ENCODE data around the gene RFPL2.
"Not testable (repeated sequence)": the region's sequence is repeated elsewhere in the genome, so short reads cannot be mapped to it uniquely, and the experiment has no call there.

RFPL2 gene

GRCh38 chr22:32175115-32175514 is 29.8 kb downstream of the RFPL2 start:
- H4K5ac ChIP-seq (ENCODE audit: low read length) = no peak overlapping the region
- no CpG with 5 or more reads among the region's 11 CpGs for WGBS (ENCODE audit: extremely low coverage, insufficient coverage, low lambda C conversion rate)
- no peak overlapping the region for H3K9ac ChIP-seq (ENCODE audit: low read length)
- H3K4ac ChIP-seq (ENCODE audit: low read depth, low read length) = no peak overlapping the region
- H3K18ac ChIP-seq (ENCODE audit: low read length) = no peak overlapping the region
- no peaks in the 10 kb centered on the region for H3K36me3 ChIP-seq (ENCODE audit: control insufficient read depth, insufficient read depth, low read length)
- H2AK5ac ChIP-seq (ENCODE audit: low read length) = peak overlapping the region; percentile 35
- H3K79me2 ChIP-seq (ENCODE audit: control insufficient read depth, insufficient read depth, low read length) = no peaks in the 10 kb centered on the region
- H3K56ac ChIP-seq (ENCODE audit: low read length) = peak overlapping the region; percentile 76
- no peak overlapping the region for H3K23ac ChIP-seq (ENCODE audit: low read length)
- H3K79me1 ChIP-seq (ENCODE audit: low read length) = no peaks in the 10 kb centered on the region
- H3K4me1 ChIP-seq (ENCODE audit: control insufficient read depth, low read depth, low read length) = peaks cover 3% of the 10 kb centered on the region
- no peak overlapping the region for H2BK15ac ChIP-seq (replicated peaks; ENCODE audit: low read depth)
- H3K4me3 ChIP-seq (ENCODE audit: low read length) = no peak overlapping the region
- no peaks in the 10 kb centered on the region for H3K27me3 ChIP-seq (ENCODE audit: insufficient read depth, low read length, poor library complexity)
- no peak for DNase-seq
- H3K4me2 ChIP-seq (ENCODE audit: low read length) = no peak overlapping the region
- H3K27ac ChIP-seq (ENCODE audit: low read depth, low read length) = no peak overlapping the region
- no peak overlapping the region for H2BK5ac ChIP-seq (ENCODE audit: low read length)
- H2BK120ac ChIP-seq (ENCODE audit: low read depth, low read length) = no peak overlapping the region
- no peak overlapping the region for H4K8ac ChIP-seq (ENCODE audit: low read depth, low read length)

DNA sequence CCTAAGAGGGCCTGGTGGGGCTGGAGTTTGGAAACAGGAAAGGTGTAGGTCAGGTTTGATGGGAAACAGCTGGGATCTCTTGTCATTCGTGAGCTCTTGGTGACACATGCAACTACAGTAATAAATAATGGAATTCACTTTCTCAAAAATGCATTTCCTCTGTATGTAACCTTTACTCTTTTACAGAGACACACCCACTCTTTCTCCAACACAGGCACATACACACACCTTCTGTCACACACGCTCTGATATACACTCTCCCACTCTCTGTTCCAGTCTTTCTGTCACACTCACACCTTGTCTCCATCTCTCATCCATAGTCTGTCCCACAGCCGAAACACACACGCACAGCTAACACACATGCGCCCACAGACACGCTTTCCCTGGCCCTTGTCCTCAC is 39.2 kb downstream of the RFPL2 start:
- WGBS (ENCODE audit: extremely low coverage, insufficient coverage, low lambda C conversion rate) = no CpG with 5 or more reads among the region's 6 CpGs
- DNase-seq = no peak
- no peak overlapping the region for H3K4ac ChIP-seq (ENCODE audit: low read depth, low read length)

DNA sequence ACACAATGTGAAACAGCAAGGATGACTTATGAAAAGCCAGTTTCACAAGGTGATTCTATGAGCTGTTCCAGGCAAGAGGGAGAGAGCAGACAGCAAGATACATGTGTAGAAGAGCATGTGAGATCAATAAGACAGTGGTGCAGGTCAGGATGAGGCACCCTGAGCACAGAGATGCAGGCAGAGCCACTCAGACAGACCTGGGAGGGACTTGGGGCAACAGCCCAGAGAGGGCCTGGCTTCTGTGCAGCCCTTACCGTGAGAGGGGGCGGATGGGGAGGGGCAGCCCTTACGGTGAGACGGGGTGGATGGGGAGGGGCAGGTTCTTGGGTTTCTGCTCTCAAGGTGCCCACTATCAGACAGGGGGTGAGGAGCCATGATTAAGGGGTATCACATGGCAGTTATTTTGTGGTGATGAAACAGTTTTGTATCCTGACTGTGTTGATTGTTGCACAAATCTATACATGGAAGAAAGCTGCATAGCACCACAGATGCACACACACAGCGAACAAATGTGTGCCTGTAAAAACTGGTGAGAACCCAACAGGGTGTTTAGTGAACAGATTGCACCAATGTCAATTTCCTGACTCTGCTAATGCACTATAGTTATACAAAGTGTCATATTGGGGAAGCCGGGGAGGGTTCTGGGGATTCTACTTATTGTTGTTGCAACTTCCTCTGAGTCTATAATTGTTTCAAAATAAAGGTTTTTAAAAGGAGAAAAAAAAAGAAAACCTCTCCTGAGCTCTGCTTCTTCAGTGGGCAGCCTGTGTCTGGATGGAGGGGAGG is 40.6 kb downstream of the RFPL2 start:
- Histone ChIP-seq H2AK5ac (ENCODE audit: low read length) (no peak overlapping the region), H3K4me1 (ENCODE audit: control insufficient read depth, low read depth, low read length) (no peaks in the 10 kb centered on the region), H3K79me1 (ENCODE audit: low read length) (no peaks in the 10 kb centered on the region), H2BK120ac (ENCODE audit: low read depth, low read length) (no peak overlapping the region), H3K4me3 (ENCODE audit: low read length) (no peak overlapping the region), H3K27ac (ENCODE audit: low read depth, low read length) (no peak overlapping the region), H3K4ac (ENCODE audit: low read depth, low read length) (no peak overlapping the region), H3K4me2 (ENCODE audit: low read length) (no peak overlapping the region), H3K79me2 (ENCODE audit: control insufficient read depth, insufficient read depth, low read length) (no peaks in the 10 kb centered on the region), H4K8ac (ENCODE audit: low read depth, low read length) (no peak overlapping the region), H2BK15ac (replicated peaks; ENCODE audit: low read depth) (no peak overlapping the region), H3K9ac (ENCODE audit: low read length) (no peak overlapping the region), H3K23ac (ENCODE audit: low read length) (no peak overlapping the region), H3K27me3 (ENCODE audit: insufficient read depth, low read length, poor library complexity) (no peaks in the 10 kb centered on the region), H3K18ac (ENCODE audit: low read length) (no peak overlapping the region), H2BK5ac (ENCODE audit: low read length) (no peak overlapping the region), H4K5ac (ENCODE audit: low read length) (no peak overlapping the region), H3K36me3 (ENCODE audit: control insufficient read depth, insufficient read depth, low read length) (no peaks in the 10 kb centered on the region), H3K56ac (ENCODE audit: low read length) (peak overlapping the region; percentile 44)
- DNase-seq = no peak
- no CpG with 5 or more reads among the region's 6 CpGs for whole genome bisulfite sequencing (ENCODE audit: extremely low coverage, insufficient coverage, low lambda C conversion rate)

More for the DNA sequence above, 39.2 kb downstream of the RFPL2 start:
- H3K79me1 ChIP-seq (ENCODE audit: low read length) = no peaks in the 10 kb centered on the region
- no peak overlapping the region for H3K56ac ChIP-seq (ENCODE audit: low read length)
- H3K79me2 ChIP-seq (ENCODE audit: control insufficient read depth, insufficient read depth, low read length) = no peaks in the 10 kb centered on the region
- H4K5ac ChIP-seq (ENCODE audit: low read length) = no peak overlapping the region
- H3K4me3 ChIP-seq (ENCODE audit: low read length) = no peak overlapping the region
- no peaks in the 10 kb centered on the region for H3K27me3 ChIP-seq (ENCODE audit: insufficient read depth, low read length, poor library complexity)
- H3K18ac ChIP-seq (ENCODE audit: low read length) = no peak overlapping the region
- no peaks in the 10 kb centered on the region for H3K36me3 ChIP-seq (ENCODE audit: control insufficient read depth, insufficient read depth, low read length)
- H3K9ac ChIP-seq (ENCODE audit: low read length) = no peak overlapping the region
- no peak overlapping the region for H2BK15ac ChIP-seq (replicated peaks; ENCODE audit: low read depth)
- no peak overlapping the region for H2BK120ac ChIP-seq (ENCODE audit: low read depth, low read length)
- H3K27ac ChIP-seq (ENCODE audit: low read depth, low read length) = no peak overlapping the region
- H2AK5ac ChIP-seq (ENCODE audit: low read length) = no peak overlapping the region
- H2BK5ac ChIP-seq (ENCODE audit: low read length) = no peak overlapping the region
- H4K8ac ChIP-seq (ENCODE audit: low read depth, low read length) = no peak overlapping the region
- H3K4me1 ChIP-seq (ENCODE audit: control insufficient read depth, low read depth, low read length) = no peaks in the 10 kb centered on the region
- H3K4me2 ChIP-seq (ENCODE audit: low read length) = no peak overlapping the region
- H3K23ac ChIP-seq (ENCODE audit: low read length) = no peak overlapping the region

DNA sequence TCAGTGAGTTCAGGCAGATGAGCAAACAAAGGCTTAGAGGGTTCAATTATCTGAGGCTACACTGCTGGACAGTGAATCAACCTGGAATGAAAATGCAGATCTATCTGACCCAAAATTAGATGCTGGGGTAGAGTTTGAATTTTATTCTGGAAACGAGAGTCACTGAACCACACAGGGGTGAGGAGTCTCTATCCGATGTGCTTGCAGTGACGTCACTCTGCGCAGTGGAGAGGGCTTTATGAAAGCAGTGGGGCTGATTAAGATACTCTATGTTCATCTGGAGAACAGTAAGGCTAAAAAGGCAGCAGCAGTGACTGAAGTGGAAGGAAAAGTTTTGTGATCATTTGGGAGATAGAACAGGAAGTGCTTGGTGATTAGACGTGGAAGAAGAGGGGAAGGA is 44.5 kb downstream of the RFPL2 start:
- H3K18ac ChIP-seq (ENCODE audit: low read length); H4K5ac ChIP-seq (ENCODE audit: low read length); H2BK15ac ChIP-seq (replicated peaks; ENCODE audit: low read depth); H3K79me2 ChIP-seq (ENCODE audit: control insufficient read depth, insufficient read depth, low read length); H2BK120ac ChIP-seq (ENCODE audit: low read depth, low read length); H4K8ac ChIP-seq (ENCODE audit: low read depth, low read length); H3K4ac ChIP-seq (ENCODE audit: low read depth, low read length); H3K4me2 ChIP-seq (ENCODE audit: low read length); H2AK5ac ChIP-seq (ENCODE audit: low read length); H3K4me1 ChIP-seq (ENCODE audit: control insufficient read depth, low read depth, low read length); DNase-seq; H3K9ac ChIP-seq (ENCODE audit: low read length); H3K27me3 ChIP-seq (ENCODE audit: insufficient read depth, low read length, poor library complexity); H2BK5ac ChIP-seq (ENCODE audit: low read length); H3K23ac ChIP-seq (ENCODE audit: low read length); H3K27ac ChIP-seq (ENCODE audit: low read depth, low read length); H3K36me3 ChIP-seq (ENCODE audit: control insufficient read depth, insufficient read depth, low read length); H3K79me1 ChIP-seq (ENCODE audit: low read length); H3K56ac ChIP-seq (ENCODE audit: low read length); H3K4me3 ChIP-seq (ENCODE audit: low read length): not testable (repeated sequence)
- no CpG with 5 or more reads among the region's 5 CpGs for WGBS (ENCODE audit: extremely low coverage, insufficient coverage, low lambda C conversion rate)

GRCh38 chr22:32158712-32159533 is 46.0 kb downstream of the RFPL2 start, which contains the start of gene C22orf42:
Gene C22orf42 (minus strand): TSS chr22:32159303. CDS start chr22:32159215, 88 bp downstream.
- H3K4me1 ChIP-seq (ENCODE audit: control insufficient read depth, low read depth, low read length) = no peaks in the 10 kb centered on the region
- no peaks in the 10 kb centered on the region for H3K79me1 ChIP-seq (ENCODE audit: low read length)
- H3K79me2 ChIP-seq (ENCODE audit: control insufficient read depth, insufficient read depth, low read length) = no peaks in the 10 kb centered on the region
- no peak within 1 kb of the TSS for H4K8ac ChIP-seq (ENCODE audit: low read depth, low read length)
- no peak within 1 kb of the TSS for H3K56ac ChIP-seq (ENCODE audit: low read length)
- no peak within 1 kb of the TSS for H2BK120ac ChIP-seq (ENCODE audit: low read depth, low read length)
- H2BK15ac ChIP-seq (replicated peaks; ENCODE audit: low read depth) = no peak within 1 kb of the TSS
- H2AK5ac ChIP-seq (ENCODE audit: low read length) = no peak within 1 kb of the TSS
- no peak within 1 kb of the TSS for H3K4ac ChIP-seq (ENCODE audit: low read depth, low read length)
- no CpG with 5 or more reads among the region's 12 CpGs for WGBS (ENCODE audit: extremely low coverage, insufficient coverage, low lambda C conversion rate)
- no peak within 1 kb of the TSS for H3K27ac ChIP-seq (ENCODE audit: low read depth, low read length)
- H3K4me3 ChIP-seq (ENCODE audit: low read length) = no peak within 1 kb of the TSS
- peak; percentile 69 for DNase-seq
- H3K23ac ChIP-seq (ENCODE audit: low read length) = no peak within 1 kb of the TSS
- H2BK5ac ChIP-seq (ENCODE audit: low read length) = no peak within 1 kb of the TSS
- no peak within 1 kb of the TSS for H3K9ac ChIP-seq (ENCODE audit: low read length)
- H3K4me2 ChIP-seq (ENCODE audit: low read length) = no peak within 1 kb of the TSS
- H3K36me3 ChIP-seq (ENCODE audit: control insufficient read depth, insufficient read depth, low read length) = no peaks in the 10 kb centered on the region
- H3K18ac ChIP-seq (ENCODE audit: low read length) = no peak within 1 kb of the TSS
- H4K5ac ChIP-seq (ENCODE audit: low read length) = no peak within 1 kb of the TSS
- no peaks in the 10 kb centered on the region for H3K27me3 ChIP-seq (ENCODE audit: insufficient read depth, low read length, poor library complexity)
